K562 (cell line): ENCODE measurements around the gene CCDC93.

Experiments used
- CEBPG ChIP-seq, 3 experiments: fragments of 200-800 bp in 1 of 3; sonication (Bioruptor generic) in 1 of 3; sonication (generic) in 1 of 3; formaldehyde crosslinking in 1 of 3; IDR thresholded peaks in 2 of 3; conservative IDR thresholded peaks in 1 of 3; 2 replicates each; pipeline versions ENCODE4 v1.6.1 to v1.8.0; 2016 to 2022; ENCODE audit warnings: missing compliant biosample characterization in 2 of 3, missing genetic modification characterization in 2 of 3, mild to moderate bottlenecking in 1 of 3, missing genetic modification reagents in 1 of 3
- RNF2 ChIP-seq: sonication (generic); IDR thresholded peaks from 2 replicates; pipeline ENCODE4 v1.6.1; 2016
- SPI1 ChIP-seq: IDR thresholded peaks from 2 replicates; pipeline ENCODE4 v1.6.1; 2011; ENCODE audit warnings: low read depth, low read length, control low read depth, borderline replicate concordance
- TGIF2 ChIP-seq: sonication (generic); formaldehyde crosslinking; IDR thresholded peaks from 2 replicates; pipeline ENCODE4 v1.8.1; 2022; ENCODE audit warnings: mild to moderate bottlenecking, missing genetic modification reagents, moderate library complexity
- TRIM28 ChIP-seq: fragments of 450-650 bp; IDR thresholded peaks from 2 replicates; pipeline ENCODE4 v1.6.1; 2017
- ZBTB7A ChIP-seq: IDR thresholded peaks from 2 replicates; pipeline ENCODE4 v1.6.1; 2011; ENCODE audit warnings: low read depth, mild to moderate bottlenecking, low read length, moderate library complexity, borderline replicate concordance; ENCODE audit not compliant: control insufficient read depth
- ZNF668 ChIP-seq: fragments of 250-450 bp; sonication (Bioruptor Pico); IDR thresholded peaks from 2 replicates; pipeline ENCODE4 v1.8.0; 2022; ENCODE audit warnings: mild to moderate bottlenecking, inconsistent platforms
- TF ChIP-seq, protein P1 (sequence below): sonication (generic); formaldehyde crosslinking; IDR thresholded peaks from 2 replicates; pipeline ENCODE4 v1.9.0; 2022; ENCODE audit warnings: mild to moderate bottlenecking, missing genetic modification reagents
- TF ChIP-seq, protein P2 (sequence below): fragments of 250-450 bp; sonication (Bioruptor Pico); IDR thresholded peaks from 2 replicates; pipeline ENCODE4 v1.5.0; 2021; ENCODE audit warnings: mild to moderate bottlenecking, borderline replicate concordance

DNA sequence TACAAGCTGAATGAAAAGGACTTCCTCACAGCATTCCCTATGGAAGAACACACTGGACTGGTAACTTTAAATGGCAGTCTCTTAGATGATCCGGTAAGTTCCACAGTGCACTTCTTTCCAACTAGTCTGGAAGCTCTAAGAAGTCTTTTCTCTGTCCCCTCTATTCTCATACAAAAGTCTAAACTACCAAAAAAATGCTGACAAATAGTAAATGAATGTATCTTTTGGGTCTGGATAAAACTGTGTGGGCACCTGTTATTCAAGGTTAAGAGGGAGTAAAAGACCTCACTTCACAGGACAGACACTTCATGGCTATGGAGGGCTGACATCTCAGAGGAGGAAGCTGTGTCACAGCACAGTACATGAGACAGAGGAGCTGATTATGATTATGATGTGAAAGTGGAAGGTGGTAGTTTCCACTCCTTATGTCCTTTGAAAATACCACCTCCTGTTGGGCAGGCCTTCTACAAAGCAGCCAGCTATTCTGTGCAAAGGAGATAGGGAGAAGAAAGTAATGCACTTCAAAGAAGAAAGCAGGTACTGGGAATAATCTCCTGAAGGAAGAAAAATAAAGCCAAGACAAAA is 23.9 kb downstream of the CCDC93 start:
- TF ChIP-seq TRIM28 (no peak), ZNF668 (CRISPR knock-in tag) (no peak), TGIF2 (CRISPR knock-in tag) (no peak), CEBPG (CRISPR knock-in tag; IDR thresholded peaks at IDR 0.05) (no peak), CEBPG (tag; conservative IDR thresholded peaks at IDR 0.05 in 1 of 2, IDR thresholded peaks at IDR 0.05 in 1 of 2) (no peak), SPI1 (no peak), RNF2 (no peak), ZBTB7A (no peak)
- TF ChIP-seq, protein P1, sequence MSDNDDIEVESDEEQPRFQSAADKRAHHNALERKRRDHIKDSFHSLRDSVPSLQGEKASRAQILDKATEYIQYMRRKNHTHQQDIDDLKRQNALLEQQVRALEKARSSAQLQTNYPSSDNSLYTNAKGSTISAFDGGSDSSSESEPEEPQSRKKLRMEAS (CRISPR knock-in tag) = no peak
- TF ChIP-seq, protein P2, sequence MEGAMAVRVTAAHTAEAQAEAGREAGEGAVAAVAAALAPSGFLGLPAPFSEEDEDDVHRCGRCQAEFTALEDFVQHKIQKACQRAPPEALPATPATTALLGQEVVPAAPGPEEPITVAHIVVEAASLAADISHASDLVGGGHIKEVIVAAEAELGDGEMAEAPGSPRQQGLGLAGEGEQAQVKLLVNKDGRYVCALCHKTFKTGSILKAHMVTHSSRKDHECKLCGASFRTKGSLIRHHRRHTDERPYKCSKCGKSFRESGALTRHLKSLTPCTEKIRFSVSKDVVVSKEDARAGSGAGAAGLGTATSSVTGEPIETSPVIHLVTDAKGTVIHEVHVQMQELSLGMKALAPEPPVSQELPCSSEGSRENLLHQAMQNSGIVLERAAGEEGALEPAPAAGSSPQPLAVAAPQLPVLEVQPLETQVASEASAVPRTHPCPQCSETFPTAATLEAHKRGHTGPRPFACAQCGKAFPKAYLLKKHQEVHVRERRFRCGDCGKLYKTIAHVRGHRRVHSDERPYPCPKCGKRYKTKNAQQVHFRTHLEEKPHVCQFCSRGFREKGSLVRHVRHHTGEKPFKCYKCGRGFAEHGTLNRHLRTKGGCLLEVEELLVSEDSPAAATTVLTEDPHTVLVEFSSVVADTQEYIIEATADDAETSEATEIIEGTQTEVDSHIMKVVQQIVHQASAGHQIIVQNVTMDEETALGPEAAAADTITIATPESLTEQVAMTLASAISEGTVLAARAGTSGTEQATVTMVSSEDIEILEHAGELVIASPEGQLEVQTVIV = no peak
